GM12878 (cell line): Measurements from ENCODE around the gene NOM1. TPM values are rescaled to one million over a fixed set of nuclear protein-coding genes. Genes with fewer than 3 reads are reported as not detected.

Experiments used
- ATAC-seq: fragments of 200-7000 bp; cut with Tn5 transposase; 3 replicates; pipeline ENCODE4 v1.9.1; 2020; ENCODE audit warnings: mild to moderate bottlenecking, moderate library complexity
- BruUV-seq: library from RNA; stranded (reverse); fragments of 400-500 nt; replicated peaks from 2 replicates; lab custom pipeline; 2021; lab: Mats Ljungman, UMichigan
- CTCF ChIA-PET: fragments of 300-600 bp; sonication (Branson Sonifier 250); formaldehyde crosslinking; extraction: SDS; loops from one replicate; lab custom pipeline; 2021; ENCODE audit warnings: inconsistent platforms; lab: Yijun Ruan, JAX
- POLR2A ChIA-PET: fragments of 350-600 bp; formaldehyde crosslinking; extraction: SDS; loops from one replicate; lab custom pipeline; 2021; ENCODE audit warnings: inconsistent platforms; lab: Charles Lee
- RAD21 ChIA-PET: fragments of 300-600 bp; sonication (Branson Sonifier 250); formaldehyde crosslinking; loops from one replicate; lab custom pipeline; 2023; ENCODE audit warnings: antibody characterized with exemption; ENCODE audit not compliant: unreplicated experiment; lab: Charles Lee
- SMC1A ChIA-PET: fragments of 300-600 bp; sonication (Branson Sonifier 250); formaldehyde crosslinking; loops from one replicate; lab custom pipeline; 2023; ENCODE audit not compliant: unreplicated experiment, uncharacterized antibody; lab: Charles Lee
- DNase-seq: peaks from one replicate; pipeline ENCODE4 v3.0.0-alpha.2; 2011; ENCODE audit warnings: low read depth, low spot score
- FAIRE-seq: peaks from 3 replicates; lab custom pipeline; 2011; peaks lifted over from hg19 to GRCh38; lab: Jason Lieb, UNC
- H2AFZ ChIP-seq: 2 replicates; pipeline ENCODE4 v1.6.0; 2011; ENCODE audit warnings: low read depth, low read length, control low read depth; ENCODE audit not compliant: control insufficient read depth
- H3K27ac ChIP-seq: 2 replicates; pipeline ENCODE4 v1.5.1; 2011; ENCODE audit warnings: control low read depth; ENCODE audit not compliant: control insufficient read depth, insufficient read depth
- H3K27me3 ChIP-seq, 2 experiments: replicated peaks in 1 of 2; 2 replicates each; pipeline versions ENCODE4 v1.6.0 to v1.6.1; 2011; ENCODE audit warnings: low read length in 1 of 2; ENCODE audit not compliant: control insufficient read depth in 2 of 2, insufficient read depth in 2 of 2
- H3K36me3 ChIP-seq, 2 experiments: 2 replicates each; pipeline ENCODE4 v1.5.1; 2011; ENCODE audit warnings: low read length in 1 of 2; ENCODE audit not compliant: control insufficient read depth in 2 of 2, insufficient read depth in 2 of 2
- H3K4me1 ChIP-seq: 2 replicates; pipeline ENCODE4 v1.6.1; 2011; ENCODE audit warnings: mild to moderate bottlenecking, low read length, moderate library complexity, mixed read lengths; ENCODE audit not compliant: control insufficient read depth, insufficient read depth
- H3K4me2 ChIP-seq: 2 replicates; pipeline ENCODE4 v1.6.0; 2011; ENCODE audit warnings: control low read depth; ENCODE audit not compliant: control insufficient read depth, insufficient read depth
- H3K4me3 ChIP-seq: fragments of 200-600 bp; sonication (generic); 2 replicates; pipeline ENCODE4 v1.5.1; 2016
- H3K79me2 ChIP-seq: 2 replicates; pipeline ENCODE4 v1.6.0; 2011; ENCODE audit warnings: low read length; ENCODE audit not compliant: control insufficient read depth, insufficient read depth
- H3K9ac ChIP-seq: 2 replicates; pipeline ENCODE4 v1.8.0; 2011; ENCODE audit warnings: low read length, control low read depth, mixed read lengths; ENCODE audit not compliant: control insufficient read depth, insufficient read depth
- H3K9me3 ChIP-seq: replicated peaks from 3 replicates; pipeline ENCODE4 v1.5.1; 2011; ENCODE audit warnings: mild to moderate bottlenecking, low read length; ENCODE audit not compliant: control insufficient read depth, insufficient read depth
- H4K20me1 ChIP-seq: 2 replicates; pipeline ENCODE4 v1.6.0; 2011; ENCODE audit not compliant: control insufficient read depth, insufficient read depth
- CHD1 ChIP-seq: IDR thresholded peaks from 2 replicates; pipeline ENCODE4 v1.6.1; 2012; ENCODE audit warnings: low read depth, low read length, improper control_type of control experiment
- DPF2 ChIP-seq: fragments of 450-650 bp; IDR thresholded peaks from 2 replicates; pipeline ENCODE4 v1.6.1; 2017; ENCODE audit warnings: mild to moderate bottlenecking
- EZH2 ChIP-seq: IDR thresholded peaks from 2 replicates; pipeline ENCODE4 v1.6.1; 2012; ENCODE audit warnings: low read depth, mild to moderate bottlenecking, control low read depth, inconsistent platforms, low read length, borderline replicate concordance; ENCODE audit not compliant: control insufficient read depth
- IKZF2 ChIP-seq, 2 experiments: fragments of 450-650 bp; IDR thresholded peaks; 2 replicates each; pipeline ENCODE4 v1.6.1; 2017; ENCODE audit warnings: mild to moderate bottlenecking in 2 of 2, moderate library complexity in 2 of 2
- KLF5 ChIP-seq: fragments of 450-650 bp; IDR thresholded peaks from 2 replicates; pipeline ENCODE4 v1.6.1; 2014; ENCODE audit warnings: mild to moderate bottlenecking; ENCODE audit not compliant: partially characterized antibody
- MLLT1 ChIP-seq: fragments of 450-650 bp; IDR thresholded peaks from 2 replicates; pipeline ENCODE4 v1.6.1; 2016; ENCODE audit warnings: mild to moderate bottlenecking
- USF2 ChIP-seq: IDR thresholded peaks from 2 replicates; pipeline ENCODE4 v1.6.1; 2011; ENCODE audit warnings: low read depth, low read length, improper control_type of control experiment, borderline replicate concordance
- WGBS: methylation state at CpG from one replicate; pipeline ENCODE4 v1.1.6; 2016; ENCODE audit warnings: low lambda C conversion rate; ENCODE audit not compliant: insufficient replicate concordance, insufficient coverage; ENCODE audit errors: missing lambda C conversion rate; 5-methylcytosine and 5-hydroxymethylcytosine counted together
- in situ Hi-C: fragments of 300-500 bp; cut with MboI; formaldehyde crosslinking; loops from 9 replicates; pipeline ENCODE4 v1.14.3; 2018; ENCODE audit warnings: mixed read lengths
- intact Hi-C: fragments of 100-400 bp; cut with micrococcal nuclease; formaldehyde crosslinking; loops from one replicate; pipeline ENCODE4 v1.14.2; 2022; ENCODE audit not compliant: unreplicated experiment
- polyA plus RNA-seq, 11 experiments: library from polyadenylated mRNA; depleted of rRNA in 4 of 11; unstranded in 6 of 11; stranded (reverse) in 5 of 11; fragments of >200 nt; fragmentation: Nextera tagmentation in 4 of 11; fragmentation: Illumina TruSeq in 1 of 11; extraction: Ambion mirVana in 4 of 11; extraction: Trizol in 1 of 11; gene quantifications; 1 replicate in 1 of 11; 2 replicates in 10 of 11; pipeline versions ENCODE4 v1.2.1 to v1.2.3, GENCODE V29; 2011 to 2016; ENCODE audit warnings: inconsistent platforms in 2 of 11, missing spikeins in 2 of 11, low read depth in 1 of 11
- total RNA-seq, 4 experiments: library from RNA; depleted of rRNA in 3 of 4; stranded (reverse); fragments of >200 nt in 3 of 4; fragmentation: Illumina TruSeq in 1 of 4; extraction: Trizol in 1 of 4; gene quantifications; 2 replicates each; pipeline versions ENCODE4 v1.2.1 to v1.2.3, GENCODE V29; 2013 to 2021

NOM1 gene
- total and polyA plus RNA-seq, 10 of the 15 experiments (the other 5 are each of a cell fraction or from before 2014, with no cell fraction given): 2.9 to 21.3 (median 17.8) TPM

DNA sequence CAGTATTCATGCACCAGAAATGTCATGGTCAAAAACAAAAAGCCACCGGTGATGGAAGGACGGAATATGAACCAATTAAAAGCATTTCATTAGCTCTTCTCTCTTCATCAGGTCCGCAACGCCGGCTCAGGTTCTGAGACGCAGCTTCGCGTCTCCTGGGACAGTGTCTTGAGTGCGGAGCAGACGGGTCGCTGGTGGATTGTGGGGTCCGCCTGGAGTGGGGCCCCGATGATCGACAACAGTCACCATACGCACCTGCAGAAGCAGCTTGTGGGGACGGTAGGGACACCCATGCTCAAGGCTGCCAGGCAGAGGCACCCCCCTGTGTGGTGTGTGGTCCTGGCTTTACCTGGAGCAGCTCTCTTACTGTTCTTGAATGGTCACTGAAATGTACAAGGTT is 13.4 kb downstream of the NOM1 start:
- 97% methylated on average over 16 of the region's 16 CpGs for WGBS

More for the DNA sequence above, 13.4 kb downstream of the NOM1 start:
- no peak for ATAC-seq
- H3K4me1 ChIP-seq: no peaks in the 10 kb centered on the region
- no TSS peak for BruUV-seq
- H3K36me3 ChIP-seq: peaks cover 45 to 46% of the 10 kb centered on the region in 2 experiments; a peak in 3 of 4 replicates
- H3K79me2 ChIP-seq: no peaks in the 10 kb centered on the region
- no peaks in the 10 kb centered on the region for H3K27me3 ChIP-seq
- FAIRE-seq: no peak
- ChIA-PET CTCF (no interaction called here), RAD21 (no interaction called here), POLR2A (no interaction called here), SMC1A (no interaction called here)
- in situ Hi-C loops (loop anchor here (10.0 kb wide), 1 partner anchor 292 kb away; no protein-coding TSS in a partner anchor), intact Hi-C loops (no loop called here)
- no peak for TF ChIP-seq DPF2
- TF ChIP-seq EZH2: no peak
- TF ChIP-seq CHD1: no peak
- TF ChIP-seq MLLT1: no peak
- TF ChIP-seq USF2: no peak
- TF ChIP-seq KLF5: no peak
- no peak for TF ChIP-seq IKZF2 (IDR thresholded peaks at IDR 0.05)
- DNase-seq: no peak
- no peaks in the 10 kb centered on the region for H3K9me3 ChIP-seq
- H3K27ac ChIP-seq: no peak overlapping the region
- H3K4me3 ChIP-seq: no peak overlapping the region
- no peaks in the 10 kb centered on the region; the same call in 1 of the 2 replicates for H4K20me1 ChIP-seq
- H3K9ac ChIP-seq: no peak overlapping the region
- no peak overlapping the region for H3K4me2 ChIP-seq
- H2AFZ ChIP-seq: no peak overlapping the region
